ENCODE measurements around the gene WFIKKN2. TPM values are rescaled to one million over a fixed set of nuclear protein-coding genes. Genes with fewer than 3 reads are reported as not detected.

The WFIKKN2 gene
- total RNA-seq, 1 donor from 2014 or later: not detected

DNA sequence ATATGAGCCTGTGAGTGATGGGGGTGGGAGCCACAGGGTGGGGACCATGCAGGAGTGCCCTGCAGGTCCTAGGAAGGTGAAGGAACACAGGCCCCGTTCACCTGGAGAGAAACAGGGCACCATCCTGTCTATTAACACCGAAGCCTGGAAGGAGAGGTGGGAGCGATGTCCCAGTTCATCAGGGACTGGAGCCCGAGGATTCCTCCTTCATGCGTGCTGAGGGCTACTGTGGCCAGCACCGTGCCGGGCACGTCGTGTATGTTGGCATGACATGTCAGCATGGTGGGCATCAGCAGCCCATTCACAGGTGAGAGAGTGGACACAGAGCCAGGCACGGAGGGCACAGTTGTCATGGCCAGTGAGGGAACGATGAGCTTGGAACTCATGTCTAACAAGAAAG lies 1.4 kb downstream of the WFIKKN2 start:
- no peak for ATAC-seq

DNA sequence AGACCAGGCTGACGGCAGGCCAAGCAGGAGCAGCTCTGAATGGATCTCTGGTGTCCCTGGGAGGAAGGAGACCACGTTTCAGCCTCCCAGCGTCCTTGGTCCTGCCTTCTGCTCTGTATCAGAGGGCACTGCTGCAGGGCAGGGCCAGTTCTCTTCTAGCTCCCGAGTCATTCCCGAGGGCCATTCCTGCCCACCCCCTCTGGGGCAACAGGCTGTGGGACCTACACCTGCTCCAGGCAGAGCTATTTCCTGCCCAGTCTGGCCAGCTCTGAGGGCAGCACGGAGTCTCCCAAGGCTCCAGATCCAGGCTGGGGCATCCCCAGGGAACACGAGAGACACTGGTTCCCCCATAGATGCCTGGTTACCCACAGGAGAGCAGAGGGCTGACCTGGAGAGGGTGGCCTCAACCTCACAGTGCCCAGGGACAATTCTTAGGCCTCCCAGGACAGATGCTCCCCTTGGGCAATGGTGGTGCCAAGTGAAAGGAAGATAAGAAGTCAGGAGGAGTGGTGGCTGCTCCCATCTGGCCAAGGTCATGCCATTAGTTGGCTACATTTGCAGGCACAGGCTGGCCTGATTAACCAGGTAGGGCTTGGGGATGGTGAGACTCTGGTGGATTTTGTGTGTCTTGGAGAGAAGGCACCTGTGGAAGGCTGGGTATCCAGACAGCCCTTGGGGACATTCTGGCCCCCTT lies 2.0 kb downstream of the WFIKKN2 start:
- no peak for ATAC-seq

DNA sequence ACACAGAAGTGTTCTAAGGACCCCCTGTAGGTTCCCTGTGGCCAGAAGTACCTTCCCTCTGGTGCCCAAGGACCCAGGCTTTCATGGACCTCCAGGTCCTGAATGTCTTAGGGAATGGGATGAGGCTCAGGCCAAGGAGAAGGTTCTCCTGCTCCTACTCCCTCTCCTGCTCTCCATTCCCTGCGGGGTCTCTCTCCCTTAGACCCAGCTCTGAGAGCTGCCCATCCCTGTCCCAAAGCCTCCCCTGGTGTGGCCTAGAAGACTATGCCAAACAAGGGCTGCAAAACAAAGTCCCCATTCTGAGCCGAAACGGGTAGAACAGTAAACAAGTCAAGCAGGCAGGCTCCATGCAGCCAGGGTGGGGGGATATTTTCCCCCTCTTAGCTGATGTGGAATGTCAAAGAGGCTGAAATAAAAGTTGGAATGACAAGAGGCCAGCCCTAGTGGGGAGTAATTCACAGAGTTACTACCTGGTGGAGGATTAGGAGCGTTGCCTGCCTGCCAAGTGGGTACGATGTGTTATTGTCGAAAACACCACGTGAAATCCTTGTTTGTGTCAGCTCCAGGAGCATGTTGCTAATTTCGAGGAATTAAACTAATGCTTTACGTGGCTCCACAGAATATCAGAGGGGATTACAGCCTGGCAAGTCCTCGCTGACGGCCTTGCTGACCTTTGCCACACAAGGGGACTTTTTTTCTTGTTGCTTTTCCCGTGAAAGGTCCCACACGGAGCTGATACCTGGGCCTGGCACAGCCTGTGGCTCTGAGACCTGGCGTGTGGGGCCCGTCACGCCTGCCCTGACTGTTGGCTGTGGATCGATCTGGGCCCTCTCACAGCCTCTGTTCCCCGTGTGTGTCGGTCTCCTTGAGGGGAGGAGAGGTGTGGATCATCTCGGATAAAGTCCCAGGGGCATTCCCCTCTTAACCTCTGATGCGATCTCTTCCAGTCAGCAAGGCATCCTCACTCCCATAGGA lies 2.9 kb downstream of the WFIKKN2 start:
- ATAC-seq: no peak

DNA sequence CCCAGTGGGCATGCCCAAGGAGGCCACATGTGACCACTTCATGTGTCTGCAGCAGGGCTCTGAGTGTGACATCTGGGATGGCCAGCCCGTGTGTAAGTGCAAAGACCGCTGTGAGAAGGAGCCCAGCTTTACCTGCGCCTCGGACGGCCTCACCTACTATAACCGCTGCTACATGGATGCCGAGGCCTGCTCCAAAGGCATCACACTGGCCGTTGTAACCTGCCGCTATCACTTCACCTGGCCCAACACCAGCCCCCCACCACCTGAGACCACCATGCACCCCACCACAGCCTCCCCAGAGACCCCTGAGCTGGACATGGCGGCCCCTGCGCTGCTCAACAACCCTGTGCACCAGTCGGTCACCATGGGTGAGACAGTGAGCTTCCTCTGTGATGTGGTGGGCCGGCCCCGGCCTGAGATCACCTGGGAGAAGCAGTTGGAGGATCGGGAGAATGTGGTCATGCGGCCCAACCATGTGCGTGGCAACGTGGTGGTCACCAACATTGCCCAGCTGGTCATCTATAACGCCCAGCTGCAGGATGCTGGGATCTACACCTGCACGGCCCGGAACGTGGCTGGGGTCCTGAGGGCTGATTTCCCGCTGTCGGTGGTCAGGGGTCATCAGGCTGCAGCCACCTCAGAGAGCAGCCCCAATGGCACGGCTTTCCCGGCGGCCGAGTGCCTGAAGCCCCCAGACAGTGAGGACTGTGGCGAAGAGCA lies 4.4 kb downstream of the WFIKKN2 start:
- no peak for ATAC-seq

DNA sequence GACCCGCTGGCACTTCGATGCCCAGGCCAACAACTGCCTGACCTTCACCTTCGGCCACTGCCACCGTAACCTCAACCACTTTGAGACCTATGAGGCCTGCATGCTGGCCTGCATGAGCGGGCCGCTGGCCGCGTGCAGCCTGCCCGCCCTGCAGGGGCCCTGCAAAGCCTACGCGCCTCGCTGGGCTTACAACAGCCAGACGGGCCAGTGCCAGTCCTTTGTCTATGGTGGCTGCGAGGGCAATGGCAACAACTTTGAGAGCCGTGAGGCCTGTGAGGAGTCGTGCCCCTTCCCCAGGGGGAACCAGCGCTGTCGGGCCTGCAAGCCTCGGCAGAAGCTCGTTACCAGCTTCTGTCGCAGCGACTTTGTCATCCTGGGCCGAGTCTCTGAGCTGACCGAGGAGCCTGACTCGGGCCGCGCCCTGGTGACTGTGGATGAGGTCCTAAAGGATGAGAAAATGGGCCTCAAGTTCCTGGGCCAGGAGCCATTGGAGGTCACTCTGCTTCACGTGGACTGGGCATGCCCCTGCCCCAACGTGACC lies 5.0 kb downstream of the WFIKKN2 start:
- ATAC-seq: no peak

DNA sequence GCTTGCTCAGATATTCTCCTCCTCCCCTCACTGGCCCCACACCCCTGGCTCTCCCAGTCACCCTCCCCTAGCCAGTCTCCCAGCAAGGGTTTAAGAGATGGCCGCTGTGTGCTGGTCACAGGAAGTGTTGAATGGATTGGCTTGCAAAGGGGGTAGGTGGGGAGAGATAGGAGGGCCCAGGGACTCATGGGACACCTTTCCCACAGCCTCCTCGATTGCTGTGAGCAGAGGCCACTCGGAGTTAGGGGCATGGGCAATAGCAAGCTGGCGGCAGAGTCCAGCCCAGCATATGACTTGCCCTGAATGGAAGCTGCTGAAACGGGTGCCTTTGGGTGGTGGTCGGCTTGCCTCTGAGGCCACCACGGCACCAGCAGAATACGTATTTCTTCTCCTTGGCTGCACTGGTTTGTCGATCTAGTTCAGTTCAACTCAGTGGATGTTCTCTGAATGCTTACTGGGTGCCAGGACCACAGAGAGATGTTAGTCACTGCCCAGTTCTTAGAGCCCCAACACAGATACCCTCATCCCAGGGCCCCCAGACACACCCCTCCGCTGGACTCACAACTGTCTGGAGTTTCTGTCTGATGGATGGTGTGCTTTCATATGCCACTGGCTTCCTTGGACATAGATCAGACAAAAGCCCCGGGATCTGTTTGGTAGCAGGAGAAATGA lies 6.0 kb downstream of the WFIKKN2 start:
- no peak for ATAC-seq

DNA sequence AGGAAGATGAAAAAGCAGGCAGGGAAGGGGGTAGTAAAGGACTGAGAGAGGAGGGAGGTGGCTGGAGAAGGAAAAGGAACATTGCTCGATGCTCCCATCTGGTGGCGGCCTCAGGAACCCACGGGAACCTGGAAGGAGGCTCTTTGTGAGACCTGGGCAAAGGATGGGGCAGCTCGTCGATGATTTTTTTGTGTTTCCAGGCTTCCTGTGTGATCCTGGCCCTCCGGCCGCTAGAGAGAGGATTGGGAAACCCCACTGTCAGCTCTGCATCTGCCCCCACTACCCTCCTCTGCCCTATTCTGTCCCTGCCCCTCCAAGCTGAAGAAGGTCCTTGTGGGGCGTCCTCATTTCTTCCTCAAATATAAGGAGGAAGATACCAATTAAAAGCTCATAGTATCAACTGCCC lies 6.6 kb downstream of the WFIKKN2 start:
- ATAC-seq: peak; percentile 67

DNA sequence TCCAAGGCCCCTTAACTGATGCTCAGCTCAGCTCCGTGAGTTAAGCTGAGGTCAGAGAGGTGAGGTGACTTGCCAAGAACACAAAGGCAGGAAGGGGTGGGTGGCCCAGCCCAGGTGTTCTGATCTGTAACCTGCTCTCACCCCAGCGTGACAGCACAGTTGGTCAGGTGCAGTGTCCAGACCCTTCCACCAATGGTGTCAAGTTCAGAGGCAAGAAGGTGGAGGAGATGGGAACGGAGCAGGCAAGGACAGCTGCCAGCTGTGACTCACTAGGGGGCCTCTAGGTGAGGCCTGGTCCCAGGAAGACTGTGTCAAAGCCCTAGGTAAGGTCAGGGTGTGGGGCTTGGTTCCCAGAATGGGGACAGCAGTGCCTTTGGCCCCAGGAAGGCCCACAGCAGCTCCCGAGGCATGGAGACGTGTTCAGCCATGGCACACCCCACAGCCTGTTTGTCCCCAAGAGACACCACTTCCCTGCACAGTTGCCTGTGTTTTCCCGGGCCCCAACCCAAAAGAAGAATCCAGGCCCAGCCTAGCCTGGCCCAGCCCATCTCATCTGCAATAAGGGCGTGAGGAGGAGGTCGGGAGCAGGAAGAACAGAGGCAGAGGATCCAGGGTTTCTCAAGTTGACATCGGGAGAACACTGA lies 7.2 kb downstream of the WFIKKN2 start:
- peak; percentile 3 for ATAC-seq

DNA sequence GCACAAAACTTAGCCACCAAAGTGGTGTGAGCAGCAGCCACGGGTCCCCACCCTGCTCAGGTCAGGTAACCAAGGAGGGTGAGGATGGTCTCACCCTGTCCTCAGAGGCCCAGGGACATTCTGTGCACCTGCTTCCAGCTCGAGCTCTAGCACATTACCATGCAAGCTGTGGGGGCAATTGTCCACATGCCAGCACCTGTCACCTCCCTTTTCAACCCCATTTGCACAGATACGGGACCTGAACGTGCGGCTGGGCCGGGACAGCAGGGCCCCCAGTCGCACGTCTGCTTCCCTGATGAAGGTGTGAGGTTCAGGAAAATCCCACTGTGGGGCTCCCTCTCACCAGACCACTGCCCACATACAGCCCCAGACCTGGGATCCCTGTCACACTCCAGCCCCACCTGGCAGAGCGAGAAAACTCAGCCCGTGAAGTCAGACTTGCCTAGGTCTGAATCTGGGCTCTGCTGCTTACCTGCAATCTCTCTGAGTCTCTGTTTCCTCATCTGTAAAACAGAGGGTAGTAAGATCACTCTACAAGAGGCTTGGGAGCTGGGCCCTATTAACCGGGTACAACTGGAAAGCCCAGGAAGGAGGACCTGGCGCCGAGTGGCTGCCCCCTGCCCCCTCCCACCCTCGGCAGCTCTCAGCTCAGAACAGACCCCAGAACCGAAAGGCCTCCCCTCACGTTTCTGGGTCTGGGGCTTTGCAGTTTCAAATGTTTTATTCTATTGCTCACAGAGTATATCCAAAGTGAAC lies 7.9 kb downstream of the WFIKKN2 start:
- ATAC-seq: no peak

DNA sequence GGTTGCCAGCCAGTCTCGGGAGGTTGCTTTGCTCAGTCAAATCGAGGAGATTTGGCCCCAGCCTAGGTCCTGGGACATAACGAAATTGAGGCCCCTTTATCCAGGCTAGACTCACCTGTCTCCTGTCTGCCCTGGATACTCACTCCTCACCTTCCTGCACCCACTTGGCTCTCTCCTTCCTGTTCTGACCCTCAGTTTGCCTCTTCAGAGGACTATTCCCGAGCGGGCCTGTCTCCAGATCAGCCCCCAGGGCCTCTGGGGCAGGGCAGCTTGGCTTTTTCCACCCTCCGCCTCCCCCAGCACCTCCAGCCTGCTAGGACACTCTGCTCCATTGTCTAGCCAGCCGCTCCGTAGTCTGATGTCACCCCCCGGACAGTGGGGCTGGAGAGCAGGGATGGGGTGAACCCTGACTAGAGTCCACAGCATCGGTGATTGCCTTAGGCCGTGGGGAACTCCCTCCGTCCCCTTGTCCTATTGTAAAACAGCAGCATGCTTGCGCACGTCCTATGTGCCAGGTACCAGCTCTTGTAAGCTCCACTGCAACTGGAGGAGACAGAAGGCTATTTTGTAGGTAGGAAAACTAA lies 8.8 kb downstream of the WFIKKN2 start:
- ATAC-seq: peak; percentile 10

DNA sequence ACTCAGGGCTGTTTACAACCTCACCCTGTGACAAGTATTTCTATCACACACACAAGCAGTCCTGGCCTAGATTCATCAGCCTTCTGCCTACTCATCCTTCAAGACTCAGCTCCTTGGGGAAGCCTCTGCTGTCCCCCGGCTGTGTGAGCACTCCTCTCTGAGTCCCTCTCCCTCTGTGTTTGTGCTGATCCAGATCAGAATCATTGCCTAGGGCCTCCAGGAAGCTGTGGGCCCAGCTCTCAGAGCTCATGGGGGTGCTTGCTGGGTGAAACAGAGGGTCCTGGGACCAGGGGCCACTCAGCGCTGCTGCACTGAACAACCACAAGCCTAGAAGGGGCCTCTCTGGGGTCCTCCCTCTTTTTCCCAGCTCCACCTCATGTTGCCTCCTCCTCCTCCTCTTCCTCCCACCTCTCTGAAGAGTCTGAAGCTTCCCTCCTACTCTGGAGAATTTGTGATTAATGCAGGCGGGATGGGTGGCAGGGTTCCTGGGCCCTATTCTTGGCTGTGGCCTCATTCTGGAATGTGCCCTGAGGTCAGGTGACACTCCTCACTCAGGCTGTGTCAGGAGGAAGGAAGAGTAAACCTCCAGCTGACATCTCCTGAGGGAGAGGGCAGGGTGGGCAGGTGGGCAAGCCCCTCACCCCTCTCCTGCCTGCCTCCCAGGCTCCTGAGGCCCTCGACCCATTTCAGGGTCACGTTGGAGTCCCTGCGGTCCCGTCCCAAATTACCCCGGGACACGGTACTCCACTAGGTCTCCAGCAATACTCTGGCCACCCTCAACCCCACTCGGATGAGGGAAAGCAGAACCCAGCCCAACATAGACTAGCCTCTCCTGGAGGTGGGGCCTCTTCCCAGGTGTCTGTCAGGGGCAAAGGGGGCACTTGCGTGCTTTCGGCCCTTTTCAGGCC lies 10.1 kb downstream of the WFIKKN2 start:
- ATAC-seq: peak; percentile 42

DNA sequence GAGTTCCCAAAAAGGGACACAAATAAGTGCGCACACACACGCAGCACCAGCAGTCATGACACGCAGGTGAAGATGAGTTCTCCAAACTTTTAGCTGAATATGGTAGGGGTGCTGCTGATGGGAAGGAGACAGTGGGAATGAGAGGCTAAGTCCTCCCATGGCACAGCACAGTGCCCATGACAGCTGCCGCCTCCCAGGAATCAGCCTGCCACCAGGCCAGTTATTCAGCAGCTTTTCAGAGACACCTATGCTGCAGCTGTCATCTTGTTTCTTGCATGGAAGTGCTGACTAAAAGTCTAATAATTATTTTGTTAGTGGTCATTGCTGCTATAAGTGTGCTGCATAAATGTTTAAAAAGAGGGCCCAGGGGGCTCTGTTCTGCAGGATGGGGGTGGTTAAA lies 12.2 kb downstream of the WFIKKN2 start:
- ATAC-seq: no peak

DNA sequence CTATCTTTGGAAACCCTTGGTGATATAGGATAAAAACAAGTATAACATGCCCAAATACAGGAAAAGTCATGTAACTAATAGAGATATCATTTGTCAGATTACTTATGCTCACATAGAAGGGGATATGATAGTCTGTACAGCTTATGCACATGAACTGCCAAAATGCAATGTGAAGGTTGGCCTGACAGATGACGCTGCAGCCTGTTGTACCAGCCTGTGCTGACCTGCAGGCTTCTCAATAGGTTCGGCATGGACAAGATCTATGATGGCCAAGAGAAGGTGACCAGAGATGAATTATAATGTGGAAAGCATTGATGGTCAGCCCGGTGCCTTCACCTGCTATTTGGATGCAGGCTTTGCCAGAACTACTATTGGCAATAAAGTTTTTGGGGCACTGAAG lies 12.7 kb downstream of the WFIKKN2 start:
- no peak for ATAC-seq

DNA sequence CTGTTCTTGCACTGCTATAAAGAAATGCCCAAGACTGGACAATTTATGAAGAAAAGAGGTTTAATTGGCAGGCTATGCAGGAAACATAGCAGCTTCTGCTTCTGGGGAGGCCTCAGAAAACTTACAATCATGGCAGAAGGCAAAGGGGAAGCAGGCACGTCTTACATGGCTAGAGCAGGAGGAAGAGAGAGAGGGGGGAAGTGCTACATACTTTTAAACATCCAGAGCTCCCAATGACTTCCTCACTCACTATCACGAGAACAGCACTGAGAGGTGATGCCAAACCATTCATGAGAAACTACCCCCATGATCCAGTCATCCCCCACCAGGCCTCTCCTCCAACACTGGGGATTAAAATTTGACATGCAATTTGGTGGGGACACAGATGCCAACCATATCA lies 13.3 kb downstream of the WFIKKN2 start:
- no peak for ATAC-seq

DNA sequence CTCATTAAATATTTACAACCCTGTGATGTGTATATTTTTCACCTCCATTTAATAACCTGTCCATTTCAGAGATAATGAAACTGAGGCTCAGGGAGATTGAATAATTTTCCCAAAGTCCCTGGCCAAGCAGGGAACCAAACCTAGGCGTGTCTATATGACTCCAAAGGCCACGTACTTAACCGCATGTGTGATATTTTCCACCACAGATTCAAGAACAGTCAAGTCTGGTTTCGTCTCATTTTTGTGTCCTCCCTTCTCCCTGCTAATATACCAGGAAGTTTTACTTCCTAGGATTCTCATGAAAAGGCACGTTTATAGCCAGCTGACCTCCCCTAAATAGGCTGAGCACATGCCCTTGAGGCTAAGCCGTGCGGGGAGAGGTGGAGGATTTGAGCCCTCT lies 15.3 kb downstream of the WFIKKN2 start:
- peak; percentile 43 for ATAC-seq

DNA sequence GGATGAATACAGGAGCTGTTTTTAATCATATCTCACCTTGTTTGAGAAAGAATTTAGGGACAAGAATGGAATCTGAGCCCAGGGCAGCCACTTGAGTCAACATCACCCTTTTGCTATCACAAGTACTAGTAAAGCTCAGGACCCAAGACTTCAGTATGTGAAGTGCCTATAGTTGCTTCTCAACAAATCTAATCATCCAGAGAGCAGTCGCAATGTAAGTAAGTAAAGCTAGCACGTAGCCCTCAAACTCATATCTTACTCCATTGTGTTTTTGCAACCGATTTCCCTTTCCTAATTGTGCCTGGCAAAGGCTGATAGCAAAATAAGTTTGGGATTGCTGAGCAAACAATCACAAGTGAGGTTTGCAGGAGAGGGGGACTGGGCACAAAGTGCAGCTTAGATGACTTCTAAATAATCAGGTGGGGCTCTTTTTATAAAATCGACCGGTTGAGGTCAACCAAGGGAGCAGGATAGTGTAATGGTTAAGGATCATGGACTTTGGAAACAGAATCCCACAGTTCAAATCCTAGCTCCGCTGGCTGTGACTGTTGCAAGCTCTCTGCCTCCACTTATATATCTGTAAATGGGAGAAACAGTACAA lies 17.7 kb downstream of the WFIKKN2 start:
- ATAC-seq: no peak

DNA sequence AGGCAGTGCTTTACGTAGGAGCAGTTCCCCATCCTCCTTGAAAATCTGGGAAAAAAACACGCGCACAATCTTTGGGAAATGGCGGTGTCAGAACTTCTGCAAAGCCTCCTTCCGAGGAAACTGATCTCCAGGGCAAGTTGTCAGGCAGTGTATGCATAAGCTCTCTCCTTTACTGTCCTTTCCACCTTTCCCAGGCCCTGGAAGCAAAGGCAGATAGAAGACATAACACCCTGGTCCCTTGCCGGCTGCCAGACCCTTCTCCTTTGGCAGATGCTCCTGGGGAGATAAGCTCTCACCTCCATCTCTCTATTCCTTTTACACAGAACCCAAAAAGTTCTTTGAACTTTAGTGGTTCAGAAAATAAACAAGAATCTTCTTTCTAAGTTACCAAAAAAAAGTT lies 18.4 kb downstream of the WFIKKN2 start:
- no peak for ATAC-seq

DNA sequence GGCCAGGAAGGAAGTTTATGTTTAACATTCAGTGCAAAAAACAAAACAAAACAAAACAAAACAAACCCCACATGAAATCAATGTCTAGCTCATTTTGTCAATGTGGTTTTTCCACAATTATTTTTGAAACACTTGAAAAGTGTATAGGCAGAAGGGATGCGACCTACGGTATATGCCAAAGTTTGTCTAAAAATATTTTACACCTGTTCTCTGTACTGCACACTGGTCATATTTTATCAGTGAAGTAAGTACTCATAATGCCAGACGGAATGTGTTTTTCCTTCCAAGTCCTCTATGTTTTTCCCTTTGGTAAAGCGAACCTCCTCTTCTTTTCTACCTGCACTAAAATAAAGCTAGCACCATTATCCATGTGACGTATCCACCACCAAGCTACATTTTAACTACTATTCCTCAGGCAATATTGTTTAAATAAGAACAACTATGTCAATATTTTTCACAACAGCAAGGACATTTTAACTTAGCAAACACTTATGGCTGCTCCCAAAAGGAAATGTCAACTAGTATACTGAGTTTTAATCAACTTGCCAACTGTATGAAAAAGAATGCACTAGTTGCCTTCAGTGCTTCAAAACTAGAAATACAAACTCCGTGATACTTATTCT lies 20.4 kb downstream of the WFIKKN2 start:
- ATAC-seq: no peak

DNA sequence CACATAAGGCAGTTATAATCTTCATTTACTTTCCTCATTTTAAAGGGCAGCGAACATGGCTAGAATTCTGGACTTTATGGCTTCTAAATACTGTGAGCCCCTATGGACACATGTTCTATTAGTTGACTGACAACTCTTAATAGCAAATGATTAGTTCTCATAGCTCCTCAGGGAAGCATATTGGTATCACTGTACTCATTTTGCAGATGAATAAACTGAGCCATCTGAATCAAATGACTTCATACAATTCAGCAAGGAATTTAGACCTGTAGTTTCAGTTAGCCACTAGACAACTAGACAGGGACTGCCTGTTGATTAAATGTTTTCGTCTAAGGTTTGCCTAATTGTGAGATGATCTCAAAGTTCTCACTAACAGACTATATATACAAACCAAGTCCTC lies 21.0 kb downstream of the WFIKKN2 start:
- no peak for ATAC-seq
